Measurements from ENCODE around the gene ATRNL1. TPM values are rescaled to one million over a fixed set of nuclear protein-coding genes. Genes with fewer than 3 reads are reported as not detected.
"Not testable (repeated sequence)": the region's sequence is repeated elsewhere in the genome, so short reads cannot be mapped to it uniquely, and the experiment has no call there.

Gene ATRNL1
- total RNA-seq, 1 experiment from 2014 or later: 1.3 TPM

- Histone ChIP-seq H3K9ac (ENCODE audit: low read length) (no peak overlapping the region), H3K4me1 (ENCODE audit: control insufficient read depth in 1 of 2, insufficient read depth in 2 of 2, low read length in 2 of 2) (no peaks in the 10 kb centered on the region), H2AFZ (ENCODE audit: low read depth, low read length, poor library complexity, severe bottlenecking) (no peak overlapping the region), H3K9me2 (ENCODE audit: insufficient read depth) (no peaks in the 10 kb centered on the region), H3K4me2 (ENCODE audit: low read length) (no peak overlapping the region), H3K9me3 (ENCODE audit: control insufficient read depth in 1 of 2, insufficient read depth in 1 of 2, low read depth in 1 of 2, low read length in 2 of 2) (no peaks in the 10 kb centered on the region), H3K36me3 (ENCODE audit: control insufficient read depth in 1 of 2, insufficient read depth in 2 of 2, low read length in 2 of 2) (no peaks in the 10 kb centered on the region), H3K27me3 (ENCODE audit: insufficient read depth, low read length) (0 out of 2 replicates have a peak, but pooled peaks cover 4% of the 10 kb centered on the region), H3K27ac (ENCODE audit: low read depth, low read length) (no peak overlapping the region), H3K4me3 (replicated peaks in 1 of 2; ENCODE audit: low read depth in 1 of 2, low read length in 2 of 2) (no peak overlapping the region), H3K79me2 (ENCODE audit: insufficient read depth, low read length) (no peaks in the 10 kb centered on the region), H4K20me1 (ENCODE audit: insufficient read depth) (no peaks in the 10 kb centered on the region)
- no peak for ATAC-seq
- POLR2A ChIA-PET: no interaction called here
- BruUV-seq (replicated peaks): no TSS peak
- RAD21 ChIA-PET (ENCODE audit: low non-redundant PET in 1 of 2, low total read pairs in 2 of 2, uncharacterized antibody in 2 of 2, unreplicated experiment in 2 of 2): no interaction called here
- CTCF ChIA-PET: interaction anchor here (1.0 kb wide), 1 partner anchor 12 kb away, joined by 3 read pairs; no protein-coding TSS in a partner anchor
- DNase-seq (ENCODE audit: low read depth, low spot score): no peak
- TF ChIP-seq ELF1 (IDR thresholded peaks at IDR 0.05; ENCODE audit: borderline replicate concordance, low read depth) (no peak), SIN3A (IDR thresholded peaks at IDR 0.05; ENCODE audit: low read depth) (no peak)
- intact Hi-C loops (cut with micrococcal nuclease): no loop called here
These were observed 309.5 kb downstream of the ATRNL1 start for GRCh38 chr10:115402699-115403098.

DNA sequence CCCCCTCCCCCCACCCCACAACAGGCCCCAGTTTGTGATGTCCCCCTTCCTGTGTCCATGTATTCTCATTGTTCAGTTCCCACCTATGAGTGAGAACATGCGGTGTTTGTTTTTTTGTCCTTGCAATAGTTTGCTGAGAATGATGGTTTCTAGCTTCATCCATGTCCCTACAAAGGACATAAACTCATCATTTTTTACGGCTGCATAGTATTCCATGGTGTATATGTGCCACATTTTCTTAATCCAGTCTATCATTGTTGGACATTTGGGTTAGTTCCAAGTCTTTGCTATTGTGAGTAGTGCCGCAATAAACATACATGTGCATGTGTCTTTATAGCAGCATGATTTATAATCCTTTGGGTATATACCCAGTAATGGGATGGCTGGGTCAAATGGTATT lies 312.7 kb downstream of the ATRNL1 start:
- H3K36me3 ChIP-seq (ENCODE audit: control insufficient read depth in 1 of 2, insufficient read depth in 2 of 2, low read length in 2 of 2); H3K4me1 ChIP-seq (ENCODE audit: control insufficient read depth in 1 of 2, insufficient read depth in 2 of 2, low read length in 2 of 2); H3K27ac ChIP-seq (ENCODE audit: low read depth, low read length); POLR2A ChIA-PET; BruUV-seq (replicated peaks); H2AFZ ChIP-seq (ENCODE audit: low read depth, low read length, poor library complexity, severe bottlenecking); H3K4me3 ChIP-seq (replicated peaks in 1 of 2; ENCODE audit: low read depth in 1 of 2, low read length in 2 of 2); H3K9me2 ChIP-seq (ENCODE audit: insufficient read depth); H3K79me2 ChIP-seq (ENCODE audit: insufficient read depth, low read length); DNase-seq (ENCODE audit: low read depth, low spot score); H3K9ac ChIP-seq (ENCODE audit: low read length); H3K4me2 ChIP-seq (ENCODE audit: low read length); RAD21 ChIA-PET (ENCODE audit: low non-redundant PET in 1 of 2, low total read pairs in 2 of 2, uncharacterized antibody in 2 of 2, unreplicated experiment in 2 of 2); intact Hi-C loops (cut with micrococcal nuclease); H3K9me3 ChIP-seq (ENCODE audit: control insufficient read depth in 1 of 2, insufficient read depth in 1 of 2, low read depth in 1 of 2, low read length in 2 of 2); ATAC-seq; H3K27me3 ChIP-seq (ENCODE audit: insufficient read depth, low read length); H4K20me1 ChIP-seq (ENCODE audit: insufficient read depth): not testable (repeated sequence)
- CTCF ChIA-PET: interaction anchor here (1.6 kb wide), 1 partner anchor 10 kb away, joined by 3 read pairs; no protein-coding TSS in a partner anchor

- no peaks in the 10 kb centered on the region for H3K4me1 ChIP-seq (ENCODE audit: control insufficient read depth in 1 of 2, insufficient read depth in 2 of 2, low read length in 2 of 2)
- no peak overlapping the region for H3K9ac ChIP-seq (ENCODE audit: low read length)
- intact Hi-C loops (cut with micrococcal nuclease): no loop called here
- no peak overlapping the region for H3K4me2 ChIP-seq (ENCODE audit: low read length)
- no peak for TF ChIP-seq SP1 (IDR thresholded peaks at IDR 0.05; ENCODE audit: low read depth)
- TF ChIP-seq EGR1 (IDR thresholded peaks at IDR 0.05; ENCODE audit: low read depth): no peak
- no peak for TF ChIP-seq FOSL1 (IDR thresholded peaks at IDR 0.05; ENCODE audit: low read depth)
- no peak overlapping the region for H3K4me3 ChIP-seq (replicated peaks in 1 of 2; ENCODE audit: low read depth in 1 of 2, low read length in 2 of 2)
- ChIA-PET POLR2A (no interaction called here), RAD21 (ENCODE audit: low non-redundant PET in 1 of 2, low total read pairs in 2 of 2, uncharacterized antibody in 2 of 2, unreplicated experiment in 2 of 2) (no interaction called here), CTCF (no interaction called here)
- peaks cover 4% of the 10 kb centered on the region; the same call in 1 of the 2 replicates for H3K27me3 ChIP-seq (ENCODE audit: insufficient read depth, low read length)
- no peaks in the 10 kb centered on the region for H3K79me2 ChIP-seq (ENCODE audit: insufficient read depth, low read length)
- no peaks in the 10 kb centered on the region for H3K9me3 ChIP-seq (ENCODE audit: control insufficient read depth in 1 of 2, insufficient read depth in 1 of 2, low read depth in 1 of 2, low read length in 2 of 2)
- BruUV-seq (replicated peaks): no TSS peak
- H3K27ac ChIP-seq (ENCODE audit: low read depth, low read length): no peak overlapping the region
- H2AFZ ChIP-seq (ENCODE audit: low read depth, low read length, poor library complexity, severe bottlenecking): no peak overlapping the region
- DNase-seq (ENCODE audit: low read depth, low spot score): no peak
- no peaks in the 10 kb centered on the region for H3K9me2 ChIP-seq (ENCODE audit: insufficient read depth)
- no peaks in the 10 kb centered on the region for H4K20me1 ChIP-seq (ENCODE audit: insufficient read depth)
- no peak for ATAC-seq
- no peaks in the 10 kb centered on the region for H3K36me3 ChIP-seq (ENCODE audit: control insufficient read depth in 1 of 2, insufficient read depth in 2 of 2, low read length in 2 of 2)
These were observed 316.2 kb downstream of the ATRNL1 start for GRCh38 chr10:115409347-115409746.
